GM12878 (cell line): ENCODE results near the gene C1orf232. TPM values are rescaled to one million over a fixed set of nuclear protein-coding genes. Genes with fewer than 3 reads are reported as not detected.

ENCODE experiments used
- ATAC-seq: fragments of 200-7000 bp; cut with Tn5 transposase; 3 replicates; pipeline ENCODE4 v1.9.1; 2020; ENCODE audit warnings: mild to moderate bottlenecking, moderate library complexity
- BruUV-seq: library from RNA; stranded (reverse); fragments of 400-500 nt; replicated peaks from 2 replicates; lab custom pipeline; 2021; lab: Mats Ljungman, UMichigan
- CTCF ChIA-PET: fragments of 300-600 bp; sonication (Branson Sonifier 250); formaldehyde crosslinking; extraction: SDS; loops from one replicate; lab custom pipeline; 2021; ENCODE audit warnings: inconsistent platforms; lab: Yijun Ruan, JAX
- POLR2A ChIA-PET: fragments of 350-600 bp; formaldehyde crosslinking; extraction: SDS; loops from one replicate; lab custom pipeline; 2021; ENCODE audit warnings: inconsistent platforms; lab: Charles Lee
- RAD21 ChIA-PET: fragments of 300-600 bp; sonication (Branson Sonifier 250); formaldehyde crosslinking; loops from one replicate; lab custom pipeline; 2023; ENCODE audit warnings: antibody characterized with exemption; ENCODE audit not compliant: unreplicated experiment; lab: Charles Lee
- SMC1A ChIA-PET: fragments of 300-600 bp; sonication (Branson Sonifier 250); formaldehyde crosslinking; loops from one replicate; lab custom pipeline; 2023; ENCODE audit not compliant: unreplicated experiment, uncharacterized antibody; lab: Charles Lee
- DNase-seq: peaks from one replicate; pipeline ENCODE4 v3.0.0-alpha.2; 2011; ENCODE audit warnings: low read depth, low spot score
- FAIRE-seq: peaks from 3 replicates; lab custom pipeline; 2011; peaks lifted over from hg19 to GRCh38; lab: Jason Lieb, UNC
- H2AFZ ChIP-seq: 2 replicates; pipeline ENCODE4 v1.6.0; 2011; ENCODE audit warnings: low read depth, low read length, control low read depth; ENCODE audit not compliant: control insufficient read depth
- H3K27ac ChIP-seq: 2 replicates; pipeline ENCODE4 v1.5.1; 2011; ENCODE audit warnings: control low read depth; ENCODE audit not compliant: control insufficient read depth, insufficient read depth
- H3K27me3 ChIP-seq, 2 experiments: replicated peaks in 1 of 2; 2 replicates each; pipeline versions ENCODE4 v1.6.0 to v1.6.1; 2011; ENCODE audit warnings: low read length in 1 of 2; ENCODE audit not compliant: control insufficient read depth in 2 of 2, insufficient read depth in 2 of 2
- H3K36me3 ChIP-seq, 2 experiments: 2 replicates each; pipeline ENCODE4 v1.5.1; 2011; ENCODE audit warnings: low read length in 1 of 2; ENCODE audit not compliant: control insufficient read depth in 2 of 2, insufficient read depth in 2 of 2
- H3K4me1 ChIP-seq: 2 replicates; pipeline ENCODE4 v1.6.1; 2011; ENCODE audit warnings: mild to moderate bottlenecking, low read length, moderate library complexity, mixed read lengths; ENCODE audit not compliant: control insufficient read depth, insufficient read depth
- H3K4me2 ChIP-seq: 2 replicates; pipeline ENCODE4 v1.6.0; 2011; ENCODE audit warnings: control low read depth; ENCODE audit not compliant: control insufficient read depth, insufficient read depth
- H3K4me3 ChIP-seq: fragments of 200-600 bp; sonication (generic); 2 replicates; pipeline ENCODE4 v1.5.1; 2016
- H3K79me2 ChIP-seq: 2 replicates; pipeline ENCODE4 v1.6.0; 2011; ENCODE audit warnings: low read length; ENCODE audit not compliant: control insufficient read depth, insufficient read depth
- H3K9ac ChIP-seq: 2 replicates; pipeline ENCODE4 v1.8.0; 2011; ENCODE audit warnings: low read length, control low read depth, mixed read lengths; ENCODE audit not compliant: control insufficient read depth, insufficient read depth
- H3K9me3 ChIP-seq: replicated peaks from 3 replicates; pipeline ENCODE4 v1.5.1; 2011; ENCODE audit warnings: mild to moderate bottlenecking, low read length; ENCODE audit not compliant: control insufficient read depth, insufficient read depth
- H4K20me1 ChIP-seq: 2 replicates; pipeline ENCODE4 v1.6.0; 2011; ENCODE audit not compliant: control insufficient read depth, insufficient read depth
- MEF2B ChIP-seq: fragments of 450-650 bp; IDR thresholded peaks from 2 replicates; pipeline ENCODE4 v1.6.1; 2018; ENCODE audit warnings: mild to moderate bottlenecking, moderate library complexity; ENCODE audit not compliant: partially characterized antibody, poor library complexity, severe bottlenecking
- NR2F1 ChIP-seq: fragments of 450-650 bp; conservative IDR thresholded peaks from 2 replicates; pipeline ENCODE4 v1.6.1; 2017; ENCODE audit warnings: mild to moderate bottlenecking
- RCOR1 ChIP-seq: conservative IDR thresholded peaks from 2 replicates; pipeline ENCODE4 v1.6.1; 2012; ENCODE audit warnings: low read depth, low read length, improper control_type of control experiment
- SUZ12 ChIP-seq: fragments of 200-600 bp; sonication (generic); IDR thresholded peaks from one replicate; pipeline ENCODE4 v1.6.1; 2018; ENCODE audit warnings: antibody characterized with exemption, mild to moderate bottlenecking; ENCODE audit not compliant: unreplicated experiment
- TCF12 ChIP-seq: IDR thresholded peaks from 2 replicates; pipeline ENCODE4 v1.6.1; 2011; ENCODE audit warnings: low read depth, mild to moderate bottlenecking, low read length
- WGBS: methylation state at CpG from one replicate; pipeline ENCODE4 v1.1.6; 2016; ENCODE audit warnings: low lambda C conversion rate; ENCODE audit not compliant: insufficient replicate concordance, insufficient coverage; ENCODE audit errors: missing lambda C conversion rate; 5-methylcytosine and 5-hydroxymethylcytosine counted together
- in situ Hi-C: fragments of 300-500 bp; cut with MboI; formaldehyde crosslinking; loops from 9 replicates; pipeline ENCODE4 v1.14.3; 2018; ENCODE audit warnings: mixed read lengths
- intact Hi-C: fragments of 100-400 bp; cut with micrococcal nuclease; formaldehyde crosslinking; loops from one replicate; pipeline ENCODE4 v1.14.2; 2022; ENCODE audit not compliant: unreplicated experiment
- polyA plus RNA-seq, 11 experiments: library from polyadenylated mRNA; depleted of rRNA in 4 of 11; unstranded in 6 of 11; stranded (reverse) in 5 of 11; fragments of >200 nt; fragmentation: Nextera tagmentation in 4 of 11; fragmentation: Illumina TruSeq in 1 of 11; extraction: Ambion mirVana in 4 of 11; extraction: Trizol in 1 of 11; gene quantifications; 1 replicate in 1 of 11; 2 replicates in 10 of 11; pipeline versions ENCODE4 v1.2.1 to v1.2.3, GENCODE V29; 2011 to 2016; ENCODE audit warnings: inconsistent platforms in 2 of 11, missing spikeins in 2 of 11, low read depth in 1 of 11
- total RNA-seq, 4 experiments: library from RNA; depleted of rRNA in 3 of 4; stranded (reverse); fragments of >200 nt in 3 of 4; fragmentation: Illumina TruSeq in 1 of 4; extraction: Trizol in 1 of 4; gene quantifications; 2 replicates each; pipeline versions ENCODE4 v1.2.1 to v1.2.3, GENCODE V29; 2013 to 2021
- TF ChIP-seq, protein P1 (sequence below): fragments of 450-650 bp; IDR thresholded peaks from 2 replicates; pipeline ENCODE4 v1.6.1; 2018; ENCODE audit warnings: mild to moderate bottlenecking, low read depth, moderate library complexity; ENCODE audit not compliant: partially characterized antibody

The C1orf232 gene
- total and polyA plus RNA-seq, 10 of the 15 experiments (the other 5 are each of a cell fraction or from before 2014, with no cell fraction given), result not detected

DNA sequence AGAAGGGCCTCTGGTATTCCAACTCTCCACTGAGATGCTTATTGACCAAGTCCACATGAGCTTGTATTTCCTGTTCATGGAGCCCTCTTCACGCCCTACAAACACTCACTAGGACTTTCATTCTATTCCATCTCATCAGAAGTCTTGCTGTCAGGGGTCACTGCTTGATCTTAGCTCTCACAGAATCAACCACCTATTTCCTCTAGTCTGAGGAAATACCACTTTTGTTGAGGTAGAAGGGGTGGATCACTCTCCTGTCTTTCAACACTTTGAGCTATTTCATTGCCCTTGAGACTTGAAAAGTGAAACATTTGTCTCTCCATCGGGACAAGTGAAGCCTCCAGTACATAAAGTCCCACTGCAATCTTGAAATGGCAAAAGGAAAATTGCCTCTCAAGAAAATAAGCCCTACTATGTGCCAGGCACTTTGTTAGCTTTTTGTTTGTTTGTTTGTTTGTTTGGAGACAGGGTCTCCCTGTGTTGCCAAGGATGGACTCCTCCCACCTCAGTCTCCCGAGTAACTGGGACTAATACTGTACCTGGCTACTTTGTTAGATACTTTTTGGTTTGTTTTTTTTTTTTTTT is 29.7 kb downstream of the C1orf232 start:
- intact Hi-C loops, result no loop called here
- POLR2A ChIA-PET, result interaction anchor here (0.6 kb wide), 2 partner anchors 28 to 137 kb away, joined by 3 to 4 read pairs; no protein-coding TSS in a partner anchor
- FAIRE-seq (no peak), ATAC-seq (no peak; the same call in 2 of the 3 replicates), DNase-seq (no peak)
- Histone ChIP-seq H3K4me2 (no peak overlapping the region), H3K4me3 (no peak overlapping the region), H3K27me3 (no peaks in the 10 kb centered on the region), H3K9me3 (no peaks in the 10 kb centered on the region), H2AFZ (no peak overlapping the region; the same call in 1 of the 2 replicates), H3K4me1 (no peaks in the 10 kb centered on the region), H3K79me2 (no peaks in the 10 kb centered on the region), H3K27ac (no peak overlapping the region), H3K36me3 (no peaks in the 10 kb centered on the region), H4K20me1 (no peaks in the 10 kb centered on the region), H3K9ac (no peak overlapping the region)
- RAD21 ChIA-PET, result interaction anchor here (1.0 to 1.4 kb wide), 3 partner anchors 13 to 103 kb away, joined by 3 to 5 read pairs (median 4); no protein-coding TSS in a partner anchor
- CTCF ChIA-PET, result interaction anchor here (0.7 to 2.0 kb wide), 13 partner anchors 8 to 278 kb away, joined by 3 to 8 read pairs (median 3); partner anchors contain the start of gene CEP85
- SMC1A ChIA-PET, result interaction anchor here (1.2 kb wide), 1 partner anchor 13 kb away, joined by 7 read pairs; no protein-coding TSS in a partner anchor
- no TSS peak for BruUV-seq
- TF ChIP-seq, protein P1, sequence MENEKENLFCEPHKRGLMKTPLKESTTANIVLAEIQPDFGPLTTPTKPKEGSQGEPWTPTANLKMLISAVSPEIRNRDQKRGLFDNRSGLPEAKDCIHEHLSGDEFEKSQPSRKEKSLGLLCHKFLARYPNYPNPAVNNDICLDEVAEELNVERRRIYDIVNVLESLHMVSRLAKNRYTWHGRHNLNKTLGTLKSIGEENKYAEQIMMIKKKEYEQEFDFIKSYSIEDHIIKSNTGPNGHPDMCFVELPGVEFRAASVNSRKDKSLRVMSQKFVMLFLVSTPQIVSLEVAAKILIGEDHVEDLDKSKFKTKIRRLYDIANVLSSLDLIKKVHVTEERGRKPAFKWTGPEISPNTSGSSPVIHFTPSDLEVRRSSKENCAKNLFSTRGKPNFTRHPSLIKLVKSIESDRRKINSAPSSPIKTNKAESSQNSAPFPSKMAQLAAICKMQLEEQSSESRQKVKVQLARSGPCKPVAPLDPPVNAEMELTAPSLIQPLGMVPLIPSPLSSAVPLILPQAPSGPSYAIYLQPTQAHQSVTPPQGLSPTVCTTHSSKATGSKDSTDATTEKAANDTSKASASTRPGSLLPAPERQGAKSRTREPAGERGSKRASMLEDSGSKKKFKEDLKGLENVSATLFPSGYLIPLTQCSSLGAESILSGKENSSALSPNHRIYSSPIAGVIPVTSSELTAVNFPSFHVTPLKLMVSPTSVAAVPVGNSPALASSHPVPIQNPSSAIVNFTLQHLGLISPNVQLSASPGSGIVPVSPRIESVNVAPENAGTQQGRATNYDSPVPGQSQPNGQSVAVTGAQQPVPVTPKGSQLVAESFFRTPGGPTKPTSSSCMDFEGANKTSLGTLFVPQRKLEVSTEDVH, result no peak
- TF ChIP-seq TCF12, result no peak
- in situ Hi-C loops, result no loop called here
- 12% methylated on average over 3 of the region's 3 CpGs for WGBS

DNA sequence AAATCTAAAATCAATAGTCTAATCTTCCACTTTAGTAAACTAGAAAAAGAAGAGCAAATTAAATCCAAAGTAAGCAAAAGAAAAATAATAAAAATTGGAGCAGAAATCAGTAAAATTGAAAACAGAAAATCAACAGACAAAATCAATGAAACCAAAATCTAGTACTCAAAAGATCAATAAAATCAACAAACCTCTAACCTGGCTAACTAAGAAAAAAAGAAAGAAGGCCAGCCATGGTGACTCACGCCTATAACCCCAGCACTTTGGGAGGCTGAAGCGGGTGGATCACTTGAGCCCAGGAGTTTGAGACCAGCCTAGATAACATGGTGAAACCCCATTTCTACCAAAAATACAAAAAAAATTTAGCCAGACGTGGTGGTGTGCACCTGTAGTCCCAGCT is 34.3 kb downstream of the C1orf232 start:
- Histone ChIP-seq H3K27me3 (no peaks in the 10 kb centered on the region), H3K9ac (no peak overlapping the region), H3K9me3 (no peaks in the 10 kb centered on the region), H3K4me2 (no peak overlapping the region), H3K4me1 (no peaks in the 10 kb centered on the region), H3K79me2 (no peaks in the 10 kb centered on the region), H2AFZ (no peak overlapping the region), H3K36me3 (no peaks in the 10 kb centered on the region), H4K20me1 (no peaks in the 10 kb centered on the region), H3K27ac (no peak overlapping the region), H3K4me3 (no peak overlapping the region)
- intact Hi-C loops (no loop called here), in situ Hi-C loops (no loop called here)
- ChIA-PET CTCF (no interaction called here), POLR2A (no interaction called here), SMC1A (no interaction called here), RAD21 (no interaction called here)
- BruUV-seq, result no TSS peak
- WGBS, result 54% methylated on average over 3 of the region's 3 CpGs
- DNase-seq, result no peak
- ATAC-seq, result no peak
- FAIRE-seq, result no peak
- TF ChIP-seq MEF2B (no peak), NR2F1 (no peak), RCOR1 (no peak), SUZ12 (no peak)
